ENCODE data around the gene ADAMTSL3.

- TF ChIP-seq CTCF (conservative IDR thresholded peaks at IDR 0.05 in 1 of 2, IDR thresholded peaks at IDR 0.05 in 1 of 2; ENCODE audit: low read depth in 1 of 2, low read length in 2 of 2): no peak
- no peak for TF ChIP-seq EZH2 (IDR thresholded peaks at IDR 0.05; ENCODE audit: low read length, missing control alignments)
These were observed 337.2 kb downstream of the ADAMTSL3 start for GRCh38 chr15:83991163-83991562.
